HG03045 (cell line): ENCODE data around the gene FCN3.
A peak's percentile ranks its signal among the peaks of the same experiment; 100 is the strongest.

Experiments
- ATAC-seq: cut with Tn5 transposase; IDR thresholded peaks from one replicate; pipeline ENCODE4 v1.9.1; 2021; ENCODE audit warnings: mild to moderate bottlenecking, moderate library complexity; ENCODE audit not compliant: unreplicated experiment

The FCN3 gene

DNA sequence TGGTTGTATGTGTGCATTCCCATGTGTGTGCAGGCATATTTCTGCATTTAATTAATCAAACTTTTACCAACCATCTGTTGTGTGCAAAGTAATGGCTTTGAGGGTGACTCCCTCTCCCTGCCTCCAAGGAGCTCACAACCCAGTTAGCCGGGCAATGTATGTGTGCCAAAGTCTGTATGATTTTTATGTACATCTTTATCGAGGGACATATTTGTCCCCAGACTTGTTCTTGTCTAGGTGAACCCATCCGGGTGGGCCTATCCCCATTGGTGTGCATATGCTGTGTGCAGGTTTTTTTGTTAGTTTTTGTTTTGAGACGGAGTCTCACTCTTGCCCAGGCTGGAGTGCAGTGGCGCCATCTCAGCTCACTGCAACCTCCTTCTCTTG, 31.0 kb downstream of the FCN3 start:
- no peak for ATAC-seq

GRCh38 chr1:27342778-27343638, 31.6 kb downstream of the FCN3 start:
- ATAC-seq = no peak

- ATAC-seq = no peak
Observed at GRCh38 chr1:27342391-27342777, 32.2 kb downstream of the FCN3 start.

DNA sequence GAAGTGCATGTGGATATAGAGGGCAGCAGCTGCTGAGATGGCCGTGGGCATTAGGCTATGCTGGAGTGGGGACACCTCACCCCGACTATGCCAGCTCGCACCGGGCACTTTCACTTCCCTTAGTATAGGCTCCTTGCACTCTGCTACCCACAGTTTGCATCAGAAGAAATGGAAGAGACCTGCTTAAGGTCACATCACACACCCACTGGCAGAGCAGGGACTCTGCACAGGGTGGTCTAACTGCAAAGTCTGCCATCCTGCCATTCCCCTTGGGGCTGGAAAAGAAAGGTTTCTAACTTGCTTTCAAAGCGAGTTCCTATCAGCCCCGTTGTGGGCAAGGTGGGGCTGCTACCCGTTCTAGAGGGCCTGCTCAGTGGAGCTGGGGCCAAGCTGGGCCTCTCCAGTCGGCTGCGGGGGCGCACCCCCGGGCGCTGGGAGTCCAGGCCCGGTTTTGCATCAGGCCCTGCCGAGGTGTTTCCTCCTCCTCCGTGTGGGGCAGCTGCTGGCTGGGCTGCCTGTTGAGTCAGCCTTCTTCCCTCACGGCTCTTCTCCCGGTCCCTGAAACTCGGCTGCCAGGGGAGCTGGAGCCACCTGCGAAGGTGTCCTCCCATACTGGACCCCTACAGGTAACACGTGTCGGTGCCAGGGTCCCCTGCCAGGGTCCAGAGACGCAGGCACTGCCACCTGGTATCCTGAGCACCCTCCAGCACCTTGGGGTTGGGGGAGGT, 32.9 kb downstream of the FCN3 start, which contains the start of gene SYTL1:
Gene SYTL1, plus strand, starts transcription at position 498 of the 728 bp plus-strand sequence. CDS start 3,313 bp downstream, outside the sequence.
- no peak for ATAC-seq

GRCh38 chr1:27339213-27339612, 35.4 kb downstream of the FCN3 start:
- no peak for ATAC-seq

- ATAC-seq = no peak
Observed at GRCh38 chr1:27338751-27339150, 35.9 kb downstream of the FCN3 start.

DNA sequence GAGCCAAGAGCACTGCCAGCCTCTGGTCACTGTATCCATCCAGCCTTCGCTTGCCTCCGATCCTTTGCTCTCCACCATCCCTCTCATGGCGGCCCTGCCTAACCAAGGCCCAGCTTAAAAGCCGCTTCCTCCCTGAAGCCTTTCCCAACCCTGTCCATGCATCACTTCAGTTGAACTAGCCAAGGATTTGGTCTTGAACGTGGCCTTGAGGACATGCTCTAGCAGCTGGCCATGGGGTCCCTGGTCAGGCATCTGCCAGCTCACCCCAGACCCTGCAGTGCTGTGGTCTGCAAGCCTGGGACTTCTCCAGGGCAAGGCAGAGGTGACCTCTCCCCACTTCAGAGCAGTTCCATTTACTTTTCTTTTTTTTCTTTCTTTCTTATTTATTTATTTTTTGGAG, 37.9 kb downstream of the FCN3 start:
- no peak for ATAC-seq

GRCh38 chr1:27335506-27336422, 38.9 kb downstream of the FCN3 start:
- ATAC-seq = no peak

- no peak for ATAC-seq
Observed at GRCh38 chr1:27333717-27334279, 40.8 kb downstream of the FCN3 start.

DNA sequence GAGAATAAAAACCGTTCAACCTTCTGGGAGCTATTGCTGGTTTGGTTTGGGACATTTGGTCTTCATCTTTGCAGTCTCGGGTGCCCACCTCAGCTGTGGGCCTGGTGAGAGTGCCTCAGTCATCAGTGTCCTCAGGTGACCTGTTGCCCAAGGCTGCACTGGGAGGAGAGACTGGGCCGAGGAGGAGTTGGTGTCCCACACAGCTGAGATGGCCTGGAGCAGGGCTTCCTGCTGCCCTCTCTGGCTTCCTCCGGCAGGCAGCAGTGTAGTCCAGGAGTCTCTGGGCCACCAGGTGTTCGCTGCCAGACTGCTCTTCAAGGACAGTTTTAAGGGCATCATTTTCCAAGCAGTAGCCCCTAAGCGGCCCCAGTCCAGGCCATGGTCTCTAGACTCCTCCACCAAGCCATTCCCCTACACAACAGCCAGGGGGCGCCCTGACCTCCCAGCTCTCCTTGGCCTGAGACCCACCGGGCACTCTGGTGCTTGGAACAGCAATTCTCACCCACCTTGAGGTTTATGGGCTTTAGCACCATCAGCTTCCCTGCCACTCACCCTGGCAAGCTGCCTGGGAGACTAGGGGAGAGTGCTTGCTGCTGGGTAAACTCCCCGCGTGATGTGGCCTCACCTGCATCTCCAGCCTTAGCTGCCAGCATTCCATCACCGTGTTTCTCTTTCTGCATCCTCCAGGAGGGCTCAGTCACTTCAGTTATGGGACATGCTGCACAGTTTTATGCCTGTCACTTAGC, 41.9 kb downstream of the FCN3 start:
- no peak for ATAC-seq

DNA sequence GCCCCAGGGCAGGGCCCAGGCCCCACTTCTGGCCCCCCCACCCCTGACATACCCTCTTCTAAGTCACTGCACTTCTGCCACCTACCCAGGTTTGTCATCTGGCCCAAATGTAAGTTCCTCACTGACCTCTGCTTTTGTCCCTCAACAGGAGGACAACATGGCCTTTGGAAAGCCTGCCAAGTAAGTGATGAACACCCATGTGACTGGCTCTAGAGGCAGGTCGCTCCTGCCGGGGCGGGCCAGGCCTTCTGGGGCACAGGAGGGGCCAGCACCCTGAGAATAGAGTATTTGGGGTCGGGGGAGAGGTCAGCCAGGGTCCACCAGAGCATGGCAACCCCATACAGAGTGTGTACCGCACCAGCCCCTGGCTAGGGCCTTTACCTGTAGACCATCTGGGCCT, 42.7 kb downstream of the FCN3 start:
- ATAC-seq = no peak

DNA sequence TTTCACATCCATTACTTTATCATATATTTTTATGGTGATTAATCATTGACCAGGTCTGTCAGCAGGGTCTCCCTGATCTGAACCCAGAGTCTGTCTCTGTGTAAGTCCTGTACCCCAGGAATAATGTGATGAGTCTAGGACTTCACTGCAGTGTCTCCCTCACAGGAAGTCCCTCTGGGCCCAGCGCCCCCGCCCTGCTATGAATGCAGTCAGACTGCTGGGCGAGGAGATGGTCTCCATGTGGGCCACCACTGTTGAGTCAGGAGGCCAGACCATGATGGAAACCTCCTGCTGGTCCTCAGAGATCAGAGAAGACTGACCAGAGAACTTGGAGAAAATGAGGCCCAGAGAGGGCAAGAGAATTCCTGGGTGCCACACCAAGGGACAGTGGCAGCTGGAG, 43.2 kb downstream of the FCN3 start:
- no peak for ATAC-seq

GRCh38 chr1:27330786-27331185, 43.8 kb downstream of the FCN3 start:
- ATAC-seq = no peak

GRCh38 chr1:27327964-27328363, 46.7 kb downstream of the FCN3 start:
- no peak for ATAC-seq

DNA sequence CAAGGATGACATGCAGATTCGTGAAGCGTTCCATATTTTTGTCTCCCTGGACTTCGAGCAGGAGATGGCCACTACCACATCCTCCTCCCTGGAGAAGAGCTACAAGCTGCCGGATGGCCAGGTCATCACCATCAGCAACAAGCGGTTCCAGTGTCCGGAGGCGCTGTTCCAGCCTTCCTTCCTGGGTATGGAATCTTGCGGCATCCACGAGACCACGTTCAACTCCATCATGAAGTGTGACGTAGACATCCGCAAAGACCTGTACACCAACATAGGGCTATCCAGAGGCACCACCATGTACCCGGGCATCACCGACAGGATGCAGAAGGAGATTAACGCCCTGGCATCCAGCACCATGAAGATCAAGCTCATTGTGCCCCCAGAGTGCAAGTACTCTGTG, 49.3 kb downstream of the FCN3 start:
- no peak for ATAC-seq

DNA sequence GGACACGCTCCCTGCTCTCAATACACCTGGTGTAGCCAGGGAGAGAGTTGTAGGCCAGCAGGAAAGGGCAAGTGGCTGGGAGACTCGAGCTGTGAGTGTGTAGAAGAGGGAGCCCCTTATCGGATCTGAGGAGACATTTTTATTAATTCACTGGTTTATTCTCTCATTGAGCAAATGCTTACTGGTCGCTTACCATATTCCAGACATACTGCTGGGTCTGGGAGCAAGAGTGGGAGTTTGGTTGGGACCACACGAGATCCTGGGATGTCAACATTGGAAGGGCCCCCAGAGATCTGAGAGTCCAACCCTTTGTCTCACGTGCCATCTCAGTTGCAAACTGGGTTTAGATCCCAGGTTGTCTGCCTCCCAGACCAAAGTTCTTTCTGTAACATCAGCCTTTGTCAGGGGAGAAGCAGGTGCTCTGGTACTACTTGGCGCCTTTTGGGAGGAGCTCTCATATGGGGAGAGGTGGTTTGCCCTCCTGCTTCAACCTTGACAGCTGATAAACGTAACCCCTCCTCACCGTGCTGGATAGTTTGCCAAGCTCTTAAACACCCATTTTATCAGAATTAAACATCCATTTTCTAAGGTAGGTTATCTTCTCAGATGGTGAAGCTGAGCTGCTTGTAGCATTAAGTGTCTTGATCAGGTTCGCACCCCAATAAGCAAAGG, 51.9 kb downstream of the FCN3 start:
- no peak for ATAC-seq

- ATAC-seq = peak; percentile 93
Observed at GRCh38 chr1:27321813-27322568, 52.6 kb downstream of the FCN3 start, which contains the start of gene TMEM222. TSS of gene TMEM222 (plus strand) at chr1:27322163. CDS start at chr1:27322198, 35 bp downstream.
